AG10803 (cell line): ENCODE results near the gene VEPH1.

ENCODE experiments used
- DNase-seq: peaks from one replicate; pipeline ENCODE4 v3.0.0; 2010; ENCODE audit warnings: low read depth
- H3K4me3 ChIP-seq: 2 replicates; pipeline ENCODE4 v1.5.1; 2011; ENCODE audit warnings: mild to moderate bottlenecking, low read length, control low read depth
- TF ChIP-seq, protein P1 (sequence below): conservative IDR thresholded peaks from 2 replicates; pipeline ENCODE4 v1.5.1; 2011; ENCODE audit warnings: mild to moderate bottlenecking, low read length, control low read depth, inconsistent platforms

Gene VEPH1

DNA sequence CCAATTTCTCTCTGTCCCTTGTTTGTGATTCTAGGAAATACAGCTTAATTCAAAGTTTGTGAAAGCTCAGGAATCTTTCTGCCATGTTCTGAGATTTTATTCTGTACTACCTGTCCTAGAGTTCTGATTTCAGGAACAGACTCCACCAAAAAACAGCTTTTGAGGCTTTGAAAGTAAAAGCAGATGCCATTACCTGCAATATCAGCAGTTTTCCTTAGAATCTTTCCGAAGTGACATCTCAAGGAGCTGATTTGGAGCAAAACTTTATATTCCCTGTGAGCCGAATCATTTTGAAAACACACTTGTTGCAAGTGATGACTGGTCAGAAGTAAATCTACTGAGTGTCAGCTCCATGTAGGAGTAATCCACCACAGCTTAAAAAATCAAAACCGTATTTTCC is 284.0 kb downstream of the VEPH1 start:
- TF ChIP-seq, protein P1, sequence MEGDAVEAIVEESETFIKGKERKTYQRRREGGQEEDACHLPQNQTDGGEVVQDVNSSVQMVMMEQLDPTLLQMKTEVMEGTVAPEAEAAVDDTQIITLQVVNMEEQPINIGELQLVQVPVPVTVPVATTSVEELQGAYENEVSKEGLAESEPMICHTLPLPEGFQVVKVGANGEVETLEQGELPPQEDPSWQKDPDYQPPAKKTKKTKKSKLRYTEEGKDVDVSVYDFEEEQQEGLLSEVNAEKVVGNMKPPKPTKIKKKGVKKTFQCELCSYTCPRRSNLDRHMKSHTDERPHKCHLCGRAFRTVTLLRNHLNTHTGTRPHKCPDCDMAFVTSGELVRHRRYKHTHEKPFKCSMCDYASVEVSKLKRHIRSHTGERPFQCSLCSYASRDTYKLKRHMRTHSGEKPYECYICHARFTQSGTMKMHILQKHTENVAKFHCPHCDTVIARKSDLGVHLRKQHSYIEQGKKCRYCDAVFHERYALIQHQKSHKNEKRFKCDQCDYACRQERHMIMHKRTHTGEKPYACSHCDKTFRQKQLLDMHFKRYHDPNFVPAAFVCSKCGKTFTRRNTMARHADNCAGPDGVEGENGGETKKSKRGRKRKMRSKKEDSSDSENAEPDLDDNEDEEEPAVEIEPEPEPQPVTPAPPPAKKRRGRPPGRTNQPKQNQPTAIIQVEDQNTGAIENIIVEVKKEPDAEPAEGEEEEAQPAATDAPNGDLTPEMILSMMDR: no peak
- no peak for DNase-seq
- H3K4me3 ChIP-seq: no peak overlapping the region
